Stomach (tissue), 4 donors: ENCODE results near the gene AFM.

ENCODE experiments used
- CTCF ChIP-seq, 7 experiments: fragments of 450-650 bp in 4 of 7; fragments of 200-600 bp in 3 of 7; sonication (generic) in 3 of 7; IDR thresholded peaks; one replicate each; pipeline ENCODE4 v1.5.1; 2016 to 2019; ENCODE audit warnings: antibody characterized with exemption in 7 of 7, control low read depth in 2 of 7, mild to moderate bottlenecking in 1 of 7
- EP300 ChIP-seq: sonication (generic); formaldehyde crosslinking; IDR thresholded peaks from one replicate; pipeline ENCODE4 v1.6.1; 2017; ENCODE audit warnings: antibody characterized with exemption
- POLR2A ChIP-seq, 4 donors: fragments of 450-650 bp; IDR thresholded peaks; one replicate each; pipeline ENCODE4 v1.6.1; 2016; ENCODE audit warnings: antibody characterized with exemption in 4 of 4, control low read depth in 2 of 4, mild to moderate bottlenecking in 1 of 4, moderate library complexity in 1 of 4
- POLR2AphosphoS5 ChIP-seq, 3 donors: sonication (generic); formaldehyde crosslinking; IDR thresholded peaks; one replicate each; pipeline ENCODE4 v1.6.1; 2016; ENCODE audit warnings: antibody characterized with exemption in 3 of 3

GRCh38 chr4:73440653-73441052 is 40.9 kb upstream of the AFM start:
- no peak for TF ChIP-seq POLR2A (IDR thresholded peaks at IDR 0.05)
- TF ChIP-seq CTCF (IDR thresholded peaks at IDR 0.05), result no peak
- no peak for TF ChIP-seq EP300
- no peak for TF ChIP-seq POLR2AphosphoS5 (IDR thresholded peaks at IDR 0.05)
